CD4-positive, alpha-beta T cell treated with Interleukin-4 for 1 hour (primary cell): ENCODE measurements around the gene CEACAM6.
A peak's percentile ranks its signal among the peaks of the same experiment; 100 is the strongest.
"Not testable (repeated sequence)": the region's sequence is repeated elsewhere in the genome, so short reads cannot be mapped to it uniquely, and the experiment has no call there.

Experiments used
- DNase-seq, 2 donors: peaks; one replicate each; pipeline ENCODE4 v3.0.0-alpha.2; 2020 to 2022

Gene CEACAM6

DNA sequence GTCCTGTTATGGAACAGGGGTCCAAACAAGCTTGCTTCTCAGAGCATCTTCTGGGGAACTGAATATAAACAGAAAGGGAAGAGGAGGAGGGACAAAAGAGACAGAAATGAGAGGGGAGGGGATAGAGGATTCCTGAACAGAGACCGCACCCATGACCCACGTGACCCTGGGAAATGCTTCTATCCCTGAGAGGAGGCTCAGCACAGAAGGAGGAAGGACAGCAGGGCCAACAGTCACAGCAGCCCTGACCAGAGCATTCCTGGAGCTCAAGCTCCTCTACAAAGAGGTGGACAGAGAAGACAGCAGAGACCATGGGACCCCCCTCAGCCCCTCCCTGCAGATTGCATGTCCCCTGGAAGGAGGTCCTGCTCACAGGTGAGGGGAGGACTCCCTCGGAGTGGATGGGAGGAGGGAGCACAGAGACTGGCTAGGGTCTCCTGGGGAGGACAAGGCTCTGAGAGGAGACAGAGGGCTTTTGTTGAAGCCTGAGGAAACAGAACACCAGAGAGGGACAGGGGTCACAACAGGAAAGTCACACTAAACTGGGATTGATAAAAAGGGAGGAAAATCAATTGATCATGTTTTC lies at the start of gene CEACAM6:
TSS of gene CEACAM6 (plus strand) at position 203 of the 586 bp plus-strand sequence. CDS start at position 312, 109 bp downstream.
- DNase-seq: no peak

DNA sequence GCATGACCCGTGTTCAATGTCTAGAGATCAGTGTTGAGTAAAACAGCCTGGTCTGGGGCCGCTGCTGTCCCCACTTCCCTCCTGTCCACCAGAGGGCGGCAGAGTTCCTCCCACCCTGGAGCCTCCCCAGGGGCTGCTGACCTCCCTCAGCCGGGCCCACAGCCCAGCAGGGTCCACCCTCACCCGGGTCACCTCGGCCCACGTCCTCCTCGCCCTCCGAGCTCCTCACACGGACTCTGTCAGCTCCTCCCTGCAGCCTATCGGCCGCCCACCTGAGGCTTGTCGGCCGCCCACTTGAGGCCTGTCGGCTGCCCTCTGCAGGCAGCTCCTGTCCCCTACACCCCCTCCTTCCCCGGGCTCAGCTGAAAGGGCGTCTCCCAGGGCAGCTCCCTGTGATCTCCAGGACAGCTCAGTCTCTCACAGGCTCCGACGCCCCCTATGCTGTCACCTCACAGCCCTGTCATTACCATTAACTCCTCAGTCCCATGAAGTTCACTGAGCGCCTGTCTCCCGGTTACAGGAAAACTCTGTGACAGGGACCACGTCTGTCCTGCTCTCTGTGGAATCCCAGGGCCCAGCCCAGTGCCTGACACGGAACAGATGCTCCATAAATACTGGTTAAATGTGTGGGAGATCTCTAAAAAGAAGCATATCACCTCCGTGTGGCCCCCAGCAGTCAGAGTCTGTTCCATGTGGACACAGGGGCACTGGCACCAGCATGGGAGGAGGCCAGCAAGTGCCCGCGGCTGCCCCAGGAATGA lies 48.4 kb upstream of the CEACAM6 start:
- peak; percentile 62 to 65 for DNase-seq

DNA sequence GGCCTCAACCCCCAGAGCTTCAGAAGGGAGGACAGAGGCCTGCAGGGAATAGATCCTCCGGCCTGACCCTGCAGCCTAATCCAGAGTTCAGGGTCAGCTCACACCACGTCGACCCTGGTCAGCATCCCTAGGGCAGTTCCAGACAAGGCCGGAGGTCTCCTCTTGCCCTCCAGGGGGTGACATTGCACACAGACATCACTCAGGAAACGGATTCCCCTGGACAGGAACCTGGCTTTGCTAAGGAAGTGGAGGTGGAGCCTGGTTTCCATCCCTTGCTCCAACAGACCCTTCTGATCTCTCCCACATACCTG lies 47.9 kb upstream of the CEACAM6 start:
- no peak for DNase-seq

DNA sequence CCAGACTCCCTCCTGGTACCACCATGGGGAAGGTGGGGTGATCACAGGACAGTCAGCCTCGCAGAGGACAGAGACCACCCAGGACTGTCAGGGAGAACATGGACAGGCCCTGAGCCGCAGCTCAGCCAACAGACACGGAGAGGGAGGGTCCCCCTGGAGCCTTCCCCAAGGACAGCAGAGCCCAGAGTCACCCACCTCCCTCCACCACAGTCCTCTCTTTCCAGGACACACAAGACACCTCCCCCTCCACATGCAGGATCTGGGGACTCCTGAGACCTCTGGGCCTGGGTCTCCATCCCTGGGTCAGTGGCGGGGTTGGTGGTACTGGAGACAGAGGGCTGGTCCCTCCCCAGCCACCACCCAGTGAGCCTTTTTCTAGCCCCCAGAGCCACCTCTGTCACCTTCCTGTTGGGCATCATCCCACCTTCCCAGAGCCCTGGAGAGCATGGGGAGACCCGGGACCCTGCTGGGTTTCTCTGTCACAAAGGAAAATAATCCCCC lies 47.4 kb upstream of the CEACAM6 start:
- no peak for DNase-seq

DNA sequence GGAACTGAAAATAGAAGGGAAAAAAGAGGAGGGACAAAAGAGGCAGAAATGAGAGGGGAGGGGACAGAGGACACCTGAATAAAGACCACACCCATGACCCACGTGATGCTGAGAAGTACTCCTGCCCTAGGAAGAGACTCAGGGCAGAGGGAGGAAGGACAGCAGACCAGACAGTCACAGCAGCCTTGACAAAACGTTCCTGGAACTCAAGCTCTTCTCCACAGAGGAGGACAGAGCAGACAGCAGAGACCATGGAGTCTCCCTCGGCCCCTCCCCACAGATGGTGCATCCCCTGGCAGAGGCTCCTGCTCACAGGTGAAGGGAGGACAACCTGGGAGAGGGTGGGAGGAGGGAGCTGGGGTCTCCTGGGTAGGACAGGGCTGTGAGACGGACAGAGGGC lies 46.8 kb upstream of the CEACAM6 start, which contains the start of gene CEACAM5:
TSS of gene CEACAM5 (plus strand) at position 146 of the 400 bp plus-strand sequence. CDS start at position 252, 106 bp downstream.
- DNase-seq: no peak

DNA sequence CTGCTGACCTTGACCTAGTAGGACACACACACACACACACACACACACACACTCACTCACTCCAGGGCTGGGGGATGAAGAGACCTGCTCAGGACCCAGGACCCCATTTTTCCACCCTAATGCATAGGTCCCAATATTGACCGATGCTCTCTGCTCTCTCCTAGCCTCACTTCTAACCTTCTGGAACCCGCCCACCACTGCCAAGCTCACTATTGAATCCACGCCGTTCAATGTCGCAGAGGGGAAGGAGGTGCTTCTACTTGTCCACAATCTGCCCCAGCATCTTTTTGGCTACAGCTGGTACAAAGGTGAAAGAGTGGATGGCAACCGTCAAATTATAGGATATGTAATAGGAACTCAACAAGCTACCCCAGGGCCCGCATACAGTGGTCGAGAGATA lies 45.8 kb upstream of the CEACAM6 start:
- DNase-seq: not testable (repeated sequence)

DNA sequence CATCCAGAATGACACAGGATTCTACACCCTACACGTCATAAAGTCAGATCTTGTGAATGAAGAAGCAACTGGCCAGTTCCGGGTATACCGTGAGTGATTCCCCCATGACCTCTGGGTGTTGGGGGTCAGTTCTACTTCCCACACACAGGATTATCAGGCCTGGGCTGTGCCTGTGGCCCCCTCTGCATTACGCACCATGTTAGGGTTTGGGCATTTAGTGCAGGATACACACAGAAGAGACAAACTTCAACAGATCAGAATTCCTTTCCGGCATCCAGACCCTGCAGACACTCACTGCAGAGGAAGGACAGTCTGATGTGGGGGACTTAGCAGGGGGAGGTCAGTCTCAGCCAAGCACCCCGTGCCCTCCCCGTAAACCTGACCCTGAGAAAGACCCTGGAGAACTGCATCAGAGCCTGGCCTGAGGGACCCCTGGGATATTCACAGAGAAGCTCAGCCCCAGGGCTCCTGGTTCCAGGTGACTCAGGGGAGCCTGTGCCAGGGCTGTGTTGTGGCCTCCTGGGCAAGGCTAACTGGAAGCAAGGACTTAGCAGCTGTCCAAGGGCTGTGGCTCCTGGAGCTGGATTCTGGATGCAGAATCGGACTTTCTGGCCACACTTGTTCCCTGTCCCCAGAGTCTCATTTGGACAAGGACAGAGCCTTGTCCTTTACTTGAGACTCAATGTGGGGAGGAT lies 45.2 kb upstream of the CEACAM6 start:
- DNase-seq: no peak

DNA sequence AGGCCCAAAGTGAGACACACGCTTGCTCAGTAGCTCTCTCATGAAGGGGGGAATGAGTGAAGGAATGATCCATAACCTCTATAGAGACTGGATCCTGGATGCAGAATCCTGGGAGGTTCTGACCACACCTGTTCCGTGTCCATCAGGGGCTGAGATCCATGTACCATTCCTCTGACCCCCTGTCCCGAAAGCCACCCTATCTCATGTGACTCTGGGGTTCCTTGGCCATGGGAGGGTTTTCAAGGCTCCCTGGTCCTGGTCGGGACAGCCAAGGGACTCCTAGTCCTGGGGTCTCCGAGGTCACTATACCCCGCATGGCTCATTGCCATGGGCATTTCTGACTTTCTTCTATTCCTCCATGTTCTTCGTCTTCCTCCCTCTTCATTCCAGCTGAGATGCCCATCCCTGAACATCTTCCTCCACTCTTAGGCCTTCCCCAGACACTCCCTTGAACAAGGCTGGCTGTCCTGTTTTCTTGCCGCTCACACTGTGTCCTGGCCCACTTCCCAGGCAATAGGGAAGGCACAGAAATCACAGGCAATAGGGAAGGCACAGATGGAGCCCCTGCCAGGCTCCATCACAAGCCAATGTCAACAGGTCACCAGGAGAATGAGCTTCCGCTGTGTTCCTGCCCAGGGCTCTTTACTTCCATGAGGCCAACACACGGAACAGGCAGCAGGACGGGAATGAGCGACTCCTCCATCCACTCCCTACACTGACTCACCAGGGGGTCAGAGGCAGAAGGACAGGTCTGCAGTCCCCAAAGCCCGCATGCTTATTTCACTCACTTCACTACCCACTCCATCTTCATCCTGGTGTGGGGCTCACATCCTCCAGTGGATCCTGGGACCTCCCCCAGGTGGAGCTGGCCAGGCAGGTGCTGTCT lies 43.7 kb upstream of the CEACAM6 start:
- DNase-seq: no peak

DNA sequence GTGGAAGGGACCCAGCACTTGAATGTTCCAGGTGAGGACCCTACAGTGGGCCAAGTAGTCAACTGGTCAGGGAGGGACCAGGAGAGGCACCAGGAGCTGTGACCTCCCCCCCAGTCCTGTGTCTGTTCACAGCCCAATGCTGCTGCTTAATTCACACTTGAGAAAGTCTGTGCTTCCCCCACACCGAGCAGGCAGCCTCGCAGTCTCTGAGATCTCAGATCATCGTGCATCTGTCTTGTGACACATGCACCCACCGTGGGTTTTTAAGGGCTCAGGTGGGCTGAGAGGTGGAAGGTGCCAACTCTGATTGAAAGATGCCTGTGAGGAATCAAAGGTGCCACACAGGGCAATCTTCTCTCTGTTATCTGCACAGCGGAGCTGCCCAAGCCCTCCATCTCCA lies 40.7 kb upstream of the CEACAM6 start:
- no peak for DNase-seq

DNA sequence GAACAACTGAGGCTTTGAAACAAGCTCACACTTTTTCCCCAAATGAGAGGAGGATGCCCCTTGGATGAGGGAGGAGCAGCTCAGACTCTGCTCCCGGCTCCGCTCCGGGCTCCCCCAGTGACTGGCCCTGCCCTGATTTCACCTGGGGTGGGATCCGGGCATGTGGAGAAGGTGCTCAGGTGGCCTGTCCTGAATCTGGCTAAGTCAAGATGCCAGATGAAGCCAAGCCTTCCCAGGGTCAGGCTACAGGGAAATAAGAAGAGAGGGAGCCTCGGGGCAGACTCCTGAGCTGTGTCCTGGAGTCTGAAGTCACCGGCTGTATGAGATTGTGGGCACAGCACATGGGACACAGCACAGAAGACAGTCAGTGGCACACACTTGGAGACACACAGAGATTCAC lies 36.6 kb upstream of the CEACAM6 start:
- no peak for DNase-seq

DNA sequence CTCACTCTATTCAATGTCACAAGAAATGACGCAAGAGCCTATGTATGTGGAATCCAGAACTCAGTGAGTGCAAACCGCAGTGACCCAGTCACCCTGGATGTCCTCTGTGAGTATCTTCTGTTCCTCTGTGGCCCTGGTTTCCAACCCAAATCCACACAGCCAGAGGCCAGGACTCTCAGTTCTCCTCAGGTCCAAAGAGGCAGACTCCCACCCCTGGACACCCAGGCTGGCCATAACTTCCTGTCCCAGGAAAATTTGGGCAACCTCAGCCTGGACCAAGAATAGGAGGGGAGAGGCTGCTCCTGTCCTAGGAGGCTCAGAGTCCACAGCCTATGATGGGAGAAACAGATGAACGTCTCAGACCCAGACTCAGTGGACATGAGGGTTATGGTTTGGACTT lies 35.2 kb upstream of the CEACAM6 start:
- DNase-seq: no peak

DNA sequence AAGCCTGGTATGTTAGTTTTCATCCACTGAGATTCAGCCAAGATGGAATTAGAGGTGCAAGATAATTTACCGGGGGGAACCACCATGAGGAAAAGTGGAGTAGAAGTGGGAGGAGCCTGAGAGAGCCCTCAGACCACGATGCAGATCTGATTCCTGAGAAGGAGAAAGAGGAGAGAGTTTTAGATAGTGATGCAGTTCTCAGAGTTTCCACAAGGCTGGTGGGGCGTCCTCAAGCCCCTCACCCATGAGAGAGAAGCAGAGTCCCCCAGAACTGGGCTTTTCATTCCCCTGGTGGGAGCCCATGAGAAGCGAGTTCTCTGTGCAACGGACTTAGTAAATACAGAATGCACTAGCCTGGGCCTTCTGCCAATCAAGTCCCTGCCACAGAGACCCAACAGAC lies 28.8 kb upstream of the CEACAM6 start:
- no peak for DNase-seq

DNA sequence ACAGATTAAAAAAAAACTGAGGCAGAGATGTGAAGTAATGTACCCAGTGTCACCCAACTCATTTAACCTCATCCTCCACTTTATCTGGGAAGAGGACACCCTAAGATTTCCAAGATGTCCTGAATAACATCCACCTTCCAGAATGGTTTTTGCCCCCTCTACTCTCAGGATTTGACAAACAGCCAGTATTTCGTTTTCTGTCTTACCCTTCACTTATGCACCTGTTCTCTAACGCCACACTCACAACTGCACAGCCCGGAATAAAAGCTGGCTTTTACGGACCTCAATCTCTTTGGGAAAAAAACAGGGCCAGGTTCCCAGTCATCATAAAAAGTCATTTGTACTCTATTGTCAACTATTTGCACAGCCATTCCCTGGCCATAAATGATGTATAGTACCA lies 21.2 kb upstream of the CEACAM6 start:
- no peak for DNase-seq

DNA sequence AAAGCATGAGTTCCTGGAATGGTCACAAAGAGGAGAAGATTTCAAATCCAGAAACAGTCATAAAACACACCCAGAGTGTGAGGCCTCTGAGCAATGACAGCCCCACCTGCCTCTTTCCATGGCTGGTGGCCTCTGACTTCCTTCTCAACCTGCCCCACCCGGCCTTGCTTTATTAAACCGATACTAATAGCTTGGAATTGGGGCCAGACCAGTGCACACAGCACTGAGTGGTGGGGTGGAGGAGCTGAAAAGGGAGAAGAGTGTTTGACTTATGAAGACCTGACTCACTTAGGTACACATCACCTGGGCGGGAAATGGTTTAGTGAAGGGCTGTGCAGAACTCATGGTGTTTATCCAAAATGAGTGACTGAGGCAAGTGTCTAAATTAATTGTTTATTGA lies 20.7 kb upstream of the CEACAM6 start:
- DNase-seq: no peak

DNA sequence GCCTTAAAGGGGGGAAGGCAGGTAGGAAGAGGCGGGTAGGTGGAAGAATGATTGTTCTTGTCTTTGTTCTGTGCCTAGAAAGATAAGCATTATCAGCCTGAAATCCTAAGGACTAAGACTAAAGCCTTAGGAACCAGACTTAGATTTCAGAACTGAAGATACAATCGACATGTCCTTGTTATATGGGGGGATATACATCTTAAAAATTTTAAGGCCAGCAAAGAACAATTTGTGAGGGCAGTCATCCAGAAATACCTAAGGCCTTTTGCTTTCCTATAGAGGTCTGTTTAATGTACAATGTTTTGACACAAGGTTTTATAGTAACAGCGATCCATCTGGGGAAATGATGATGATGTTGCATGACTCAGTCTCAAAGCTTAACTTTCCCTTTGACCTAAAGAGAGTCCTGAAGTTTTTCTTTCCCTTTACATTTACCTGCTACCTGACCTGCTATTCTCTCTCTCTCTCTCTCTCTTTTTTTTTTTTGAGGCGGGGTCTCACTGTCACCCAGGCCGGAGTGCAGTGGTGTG lies 20.2 kb upstream of the CEACAM6 start:
- no peak for DNase-seq

DNA sequence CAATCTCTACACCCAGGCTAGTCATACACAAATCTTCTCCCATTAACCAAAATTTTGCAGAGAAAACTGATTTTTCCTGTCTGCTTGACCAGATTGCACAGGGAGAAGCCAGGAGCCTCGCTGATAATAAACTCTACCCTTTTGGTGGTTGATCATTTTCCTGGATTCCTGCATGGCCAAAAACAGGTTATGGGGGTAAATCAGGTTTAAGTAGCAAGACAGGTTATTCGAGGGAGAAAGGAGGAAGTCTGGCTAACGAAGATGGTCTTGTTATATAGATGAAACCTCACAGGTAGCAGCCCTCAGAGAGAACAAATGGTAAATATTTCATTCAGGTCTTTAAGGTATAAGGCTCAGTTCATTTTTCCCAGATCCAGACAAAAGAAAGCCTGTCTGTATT lies 16.0 kb upstream of the CEACAM6 start:
- DNase-seq: no peak

DNA sequence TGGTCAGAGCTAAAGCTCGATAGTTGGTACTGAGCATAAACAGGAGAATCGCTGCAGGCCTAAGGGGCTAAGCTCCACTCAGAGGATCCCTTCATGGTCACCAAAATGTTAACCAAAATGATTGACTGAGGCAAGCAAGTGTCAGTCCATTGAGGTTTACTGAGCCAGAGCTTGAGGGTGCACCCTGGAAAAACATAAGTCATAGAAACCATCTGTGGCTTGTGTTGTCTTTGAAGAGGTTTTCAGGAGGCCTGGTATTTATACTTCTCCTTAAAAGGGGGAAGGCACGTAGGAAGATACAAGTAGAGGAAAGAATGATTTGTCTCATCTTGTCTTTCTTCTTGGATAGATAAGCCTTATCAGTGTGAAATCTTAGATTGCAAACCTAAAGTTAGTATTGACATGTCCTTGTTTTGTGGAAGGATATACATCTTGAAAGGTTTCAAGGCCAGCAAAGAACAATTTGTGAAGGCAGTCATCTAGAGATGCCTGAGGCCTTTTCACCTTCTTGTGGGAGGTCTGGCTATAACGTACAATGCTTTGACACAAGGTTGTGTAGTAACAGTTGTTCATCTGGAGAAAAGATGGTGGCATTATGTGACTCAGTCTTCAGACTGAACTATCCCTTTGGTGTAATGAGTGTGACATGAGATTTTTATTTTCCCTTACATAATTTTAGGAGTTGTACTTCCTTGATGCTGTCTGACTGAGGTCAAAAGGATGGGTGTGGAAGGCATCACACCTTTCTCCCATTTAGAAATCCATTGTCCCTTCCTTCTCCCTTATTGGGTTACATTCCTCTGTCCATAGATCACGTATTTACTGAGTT lies 14.7 kb upstream of the CEACAM6 start:
- DNase-seq: no peak

DNA sequence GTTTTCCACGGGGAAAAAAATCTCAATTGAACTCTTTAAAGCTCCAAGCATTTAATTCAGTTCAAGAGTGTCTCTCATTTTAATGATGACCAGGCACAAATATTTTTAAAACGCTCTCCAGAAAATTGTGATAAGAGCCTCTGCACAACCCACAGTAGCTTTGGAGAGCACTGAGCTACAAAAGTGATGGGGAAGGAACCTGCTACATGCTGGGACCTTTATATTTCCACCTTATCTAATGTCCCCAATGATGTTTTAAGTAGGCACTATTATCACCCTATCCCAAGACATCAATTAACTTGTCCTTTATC lies 14.1 kb upstream of the CEACAM6 start:
- no peak for DNase-seq

DNA sequence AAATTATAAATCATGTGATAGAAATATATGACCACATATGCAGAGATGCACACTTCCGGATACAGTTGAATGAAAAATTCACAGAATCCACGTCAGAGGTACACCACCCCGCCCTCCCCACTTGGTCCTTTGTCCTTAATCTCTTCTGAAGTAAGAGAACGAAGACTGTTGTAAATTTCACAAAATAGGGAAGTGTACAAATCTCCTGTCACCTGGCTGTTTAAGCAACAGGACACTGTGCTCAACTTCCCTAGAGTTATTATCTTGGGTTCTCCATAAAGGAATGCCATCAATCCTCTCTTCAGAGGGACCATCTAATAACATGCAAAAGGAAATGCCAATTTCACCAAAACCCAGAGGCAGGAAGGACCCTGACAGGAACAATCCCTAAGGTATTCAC lies 10.5 kb upstream of the CEACAM6 start:
- no peak for DNase-seq

DNA sequence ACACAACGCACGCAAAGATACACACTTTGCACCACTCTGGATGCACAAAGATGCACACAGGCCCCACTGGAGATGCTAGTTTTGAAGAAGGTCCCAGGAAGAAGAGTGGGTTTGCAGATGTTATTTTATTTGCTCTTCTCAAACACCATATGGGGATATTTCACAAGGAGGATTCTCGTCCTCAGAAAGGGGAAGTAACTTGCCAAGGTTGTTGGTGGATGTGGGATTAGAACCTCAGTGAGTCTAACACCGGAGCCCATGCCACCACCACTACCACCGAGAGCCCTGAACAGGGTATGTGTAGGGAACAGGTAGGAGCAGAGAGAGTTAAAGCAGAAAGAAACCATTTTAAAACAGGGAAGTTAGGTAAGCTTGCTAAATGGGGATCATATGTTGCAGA lies 9.6 kb upstream of the CEACAM6 start:
- DNase-seq: no peak

DNA sequence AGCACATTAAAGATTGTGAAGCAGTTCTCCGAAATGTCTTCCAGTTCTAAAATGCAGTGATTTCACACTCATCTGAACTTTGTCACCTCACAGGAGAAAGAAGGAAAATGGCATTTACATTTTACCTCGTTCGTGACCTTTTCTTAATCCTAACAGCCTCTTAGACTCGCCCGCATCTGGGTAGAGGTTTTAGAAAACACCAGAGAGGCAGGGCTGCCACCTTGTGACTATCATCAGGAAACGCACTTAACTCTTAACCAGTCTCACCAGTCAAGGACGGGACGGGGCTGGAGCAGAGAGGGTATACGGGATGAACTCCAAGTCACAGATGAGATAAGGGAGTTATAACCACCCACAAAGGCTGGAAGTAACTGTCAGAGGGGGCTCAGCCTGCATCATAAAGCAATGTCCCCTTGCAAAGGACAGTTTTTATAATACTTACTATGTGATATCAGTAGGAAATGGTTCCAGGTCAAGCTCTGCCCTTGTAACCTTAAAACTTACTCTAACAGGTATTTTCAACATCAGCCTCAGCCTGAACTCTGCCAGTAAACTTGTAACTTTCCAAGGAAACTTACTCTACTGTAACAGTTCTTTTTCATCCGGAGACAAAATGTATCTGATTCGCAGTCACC lies 8.6 kb upstream of the CEACAM6 start:
- DNase-seq: peak; percentile 46 to 48

DNA sequence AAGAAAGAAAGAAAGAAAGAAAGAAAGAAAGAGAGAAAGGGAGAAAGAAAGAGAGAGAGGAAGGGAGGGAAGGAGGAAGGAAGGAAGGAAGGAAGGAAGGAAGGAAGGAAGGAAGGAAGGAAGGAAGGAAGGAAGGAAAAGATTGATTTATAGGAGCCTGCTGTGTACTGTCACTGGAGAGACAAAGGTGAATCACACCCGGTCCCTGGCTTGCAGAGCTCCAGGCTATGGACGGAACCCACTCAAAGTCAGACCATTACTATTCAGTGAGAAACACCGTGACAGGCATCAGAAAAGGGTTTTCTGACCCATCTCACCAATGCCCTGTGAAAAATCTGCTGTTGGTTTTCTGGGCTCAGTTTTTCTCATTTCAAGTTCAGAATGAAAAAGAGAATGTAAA lies 7.3 kb upstream of the CEACAM6 start:
- DNase-seq: no peak
